Measurements from ENCODE around the gene BCL2L12.
"Not testable (repeated sequence)": the region's sequence is repeated elsewhere in the genome, so short reads cannot be mapped to it uniquely, and the experiment has no call there.

Gene BCL2L12, protein sequence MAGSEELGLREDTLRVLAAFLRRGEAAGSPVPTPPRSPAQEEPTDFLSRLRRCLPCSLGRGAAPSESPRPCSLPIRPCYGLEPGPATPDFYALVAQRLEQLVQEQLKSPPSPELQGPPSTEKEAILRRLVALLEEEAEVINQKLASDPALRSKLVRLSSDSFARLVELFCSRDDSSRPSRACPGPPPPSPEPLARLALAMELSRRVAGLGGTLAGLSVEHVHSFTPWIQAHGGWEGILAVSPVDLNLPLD

DNA sequence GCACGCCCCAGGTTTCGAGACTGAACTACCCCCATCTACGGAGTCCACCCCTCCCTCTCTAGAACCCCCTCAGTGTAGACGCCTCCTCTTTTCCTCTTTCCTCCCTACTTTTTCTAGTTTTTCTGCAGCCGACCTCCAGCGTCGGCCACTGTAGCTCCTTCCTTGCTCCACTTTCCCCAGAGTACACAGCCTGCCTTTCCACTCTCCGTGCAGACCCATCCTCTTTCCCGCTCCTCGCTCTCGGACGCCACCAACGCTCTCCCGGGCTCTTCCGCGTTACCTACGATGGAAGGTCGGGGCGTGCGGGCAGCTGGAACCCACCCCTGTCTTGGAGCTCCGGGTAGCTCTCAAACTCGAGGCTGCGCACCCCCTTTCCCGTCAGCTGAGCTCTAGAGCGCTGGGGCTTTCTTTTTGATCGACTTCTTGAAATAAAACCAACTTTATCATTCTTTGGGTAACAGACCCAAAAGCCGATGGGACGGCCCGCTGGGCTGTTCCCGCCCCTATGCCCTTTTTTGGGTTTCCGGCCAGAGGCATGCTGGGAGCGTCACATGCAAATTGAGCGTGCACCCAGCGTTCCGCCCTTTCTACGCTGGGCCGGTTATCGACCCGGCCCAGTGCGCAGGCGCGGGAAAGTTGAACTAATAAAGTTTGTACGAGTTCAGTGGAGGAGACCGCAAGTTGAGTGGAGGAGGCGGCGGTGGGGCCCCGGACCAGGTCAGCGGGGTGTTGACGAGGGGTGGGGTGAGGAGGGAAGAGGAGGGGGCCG lies at the start of gene BCL2L12, which contains the start of gene IRF3:
TSS of gene BCL2L12 (plus strand) at position 583 of the 769 bp plus-strand sequence. CDS start 760 bp downstream, outside the sequence.
TSS of gene IRF3 (minus strand) at position 507 of the 769 bp plus-strand sequence. CDS start 1,019 bp downstream, outside the sequence.
- peak; percentile 100 for DNase-seq

DNA sequence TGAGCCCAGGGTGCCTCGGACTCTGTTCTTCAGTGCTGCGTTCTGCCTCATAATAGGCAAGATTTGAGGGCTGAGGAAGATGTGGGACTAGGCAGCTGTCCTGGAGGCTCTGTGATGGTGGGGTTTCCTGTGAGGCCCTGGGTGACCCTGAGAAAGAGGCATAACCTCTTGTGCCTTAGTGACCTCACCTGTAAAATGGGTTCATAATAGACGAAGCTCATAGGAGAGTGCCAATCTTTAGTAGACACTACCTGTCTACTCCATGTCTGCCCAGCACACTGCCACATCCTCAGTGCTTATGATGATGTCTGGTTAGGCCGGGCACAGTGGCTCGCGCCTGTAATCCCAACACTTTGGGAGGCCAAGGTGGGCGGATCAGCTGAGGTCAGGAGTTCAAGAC lies 49.2 kb upstream of the BCL2L12 start:
- DNase-seq: no peak

DNA sequence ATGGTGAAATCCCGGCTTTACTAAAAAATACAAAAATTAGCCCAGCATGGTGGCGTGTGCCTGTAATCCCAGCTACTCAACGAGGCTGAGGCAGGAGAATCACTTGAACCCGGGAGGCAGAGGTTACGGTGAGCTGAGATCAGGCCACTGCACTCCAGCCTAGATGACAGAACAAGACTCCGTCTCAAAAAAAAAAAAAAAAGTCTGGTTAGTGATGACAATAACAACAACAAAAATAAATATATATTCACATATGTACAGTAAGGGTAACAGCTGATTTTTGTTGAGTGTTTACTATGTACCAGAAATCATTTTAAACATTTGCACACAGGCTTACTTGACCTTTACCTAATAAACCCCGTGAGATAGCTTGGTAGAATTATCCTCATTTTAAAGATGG lies 48.8 kb upstream of the BCL2L12 start:
- DNase-seq: no peak

DNA sequence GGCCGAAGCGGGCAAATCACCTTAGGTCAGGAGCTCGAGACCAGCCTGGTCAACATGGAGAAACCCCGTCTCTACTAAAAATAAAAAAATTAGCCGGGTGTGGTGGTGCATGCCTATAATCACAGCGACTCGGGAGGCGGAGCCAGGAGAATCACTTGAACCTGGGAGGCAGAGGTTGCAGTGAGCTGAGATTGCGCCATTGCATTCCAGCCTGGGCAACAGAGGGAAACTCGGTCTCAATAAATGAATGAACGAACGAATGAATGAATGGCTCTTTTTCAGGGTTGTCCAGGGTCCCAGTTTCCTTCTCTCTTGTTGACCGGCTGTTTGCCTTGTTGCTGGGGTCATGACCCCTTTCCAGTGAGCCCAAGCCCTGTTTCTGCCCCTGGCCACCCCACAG lies 47.9 kb upstream of the BCL2L12 start:
- DNase-seq: not testable (repeated sequence)

DNA sequence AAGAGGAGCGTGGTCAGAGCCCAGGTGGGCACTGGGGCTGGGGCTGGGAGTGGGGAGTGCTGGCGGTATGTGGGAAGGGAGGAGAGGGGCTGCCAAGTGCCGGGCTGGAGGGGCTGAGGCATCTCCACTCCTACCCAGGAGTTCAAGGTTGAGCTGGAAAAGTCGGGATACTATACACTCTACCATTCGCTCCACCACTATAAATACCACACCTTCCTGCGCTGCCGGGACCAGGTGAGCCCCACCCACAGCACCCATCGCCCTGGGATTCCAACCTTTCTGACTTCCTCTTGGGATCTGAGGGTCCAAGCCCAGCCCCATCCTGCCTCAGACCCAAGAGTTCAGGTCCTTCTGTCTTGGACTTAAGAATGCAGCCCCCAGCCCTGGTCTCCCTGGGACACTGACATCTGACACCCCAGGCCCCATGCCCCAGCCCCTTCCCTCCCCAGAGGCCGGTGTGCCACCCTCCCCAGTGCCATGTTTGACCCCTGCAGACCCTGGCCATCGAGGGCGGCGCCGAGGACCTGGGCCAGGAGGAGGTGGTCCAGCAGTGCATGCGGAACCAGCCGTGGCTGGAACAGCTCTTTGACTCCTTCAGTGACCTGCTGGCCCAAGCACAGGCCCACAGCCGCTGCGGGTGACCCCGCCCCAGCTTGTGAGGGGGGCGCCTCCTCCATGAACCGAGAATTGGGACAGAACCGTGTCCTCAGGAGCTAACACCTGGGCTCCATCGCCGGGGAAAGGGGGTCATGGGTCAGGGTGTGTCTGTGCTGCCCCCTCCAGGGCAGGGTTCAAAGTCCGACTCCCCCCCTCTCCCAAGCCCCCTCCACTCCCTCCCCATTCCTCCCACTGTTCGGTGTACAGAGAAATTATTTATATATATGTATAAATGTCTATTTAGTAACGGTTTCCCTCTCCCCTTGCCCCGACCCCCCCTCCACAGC lies 40.5 kb upstream of the BCL2L12 start:
- DNase-seq: no peak

DNA sequence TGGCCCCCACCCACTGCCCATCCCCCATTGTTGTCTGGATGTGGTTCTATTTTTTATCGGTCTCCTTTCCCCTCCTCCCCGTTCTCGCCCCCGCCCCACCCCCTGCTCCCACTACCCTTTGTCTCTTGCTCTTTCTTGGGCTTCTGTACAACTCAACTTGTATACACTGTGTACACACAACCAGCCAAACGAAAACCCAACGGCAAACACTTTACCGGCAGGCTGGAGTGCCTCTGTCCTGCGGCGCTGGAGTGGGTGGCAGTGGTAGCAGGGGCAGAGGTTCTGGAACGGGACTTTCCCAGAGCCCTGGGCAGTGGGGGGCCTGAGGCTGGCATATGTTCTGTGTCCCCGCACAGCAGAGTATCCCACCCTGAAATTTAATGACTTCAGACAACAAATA lies 39.5 kb upstream of the BCL2L12 start:
- no peak for DNase-seq

DNA sequence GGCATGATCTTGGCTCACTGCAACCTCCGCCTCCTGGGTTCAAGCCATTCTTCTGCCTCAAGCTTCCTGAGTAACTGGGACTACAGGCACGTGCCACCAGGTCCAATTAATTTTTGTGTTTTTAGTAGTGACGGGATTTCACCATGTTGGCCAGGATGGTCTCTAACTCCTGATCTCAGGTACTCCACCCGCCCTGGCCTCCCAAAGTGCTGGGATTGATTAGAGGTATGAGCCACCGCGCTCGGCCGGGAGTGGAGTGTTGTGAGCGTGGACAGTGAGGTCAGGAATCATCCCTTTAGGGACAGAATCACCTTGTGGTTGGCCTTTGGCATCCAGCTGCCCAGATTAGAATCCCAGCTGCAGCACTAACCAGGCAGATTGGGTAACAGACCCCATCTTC lies 36.1 kb upstream of the BCL2L12 start:
- no peak for DNase-seq

DNA sequence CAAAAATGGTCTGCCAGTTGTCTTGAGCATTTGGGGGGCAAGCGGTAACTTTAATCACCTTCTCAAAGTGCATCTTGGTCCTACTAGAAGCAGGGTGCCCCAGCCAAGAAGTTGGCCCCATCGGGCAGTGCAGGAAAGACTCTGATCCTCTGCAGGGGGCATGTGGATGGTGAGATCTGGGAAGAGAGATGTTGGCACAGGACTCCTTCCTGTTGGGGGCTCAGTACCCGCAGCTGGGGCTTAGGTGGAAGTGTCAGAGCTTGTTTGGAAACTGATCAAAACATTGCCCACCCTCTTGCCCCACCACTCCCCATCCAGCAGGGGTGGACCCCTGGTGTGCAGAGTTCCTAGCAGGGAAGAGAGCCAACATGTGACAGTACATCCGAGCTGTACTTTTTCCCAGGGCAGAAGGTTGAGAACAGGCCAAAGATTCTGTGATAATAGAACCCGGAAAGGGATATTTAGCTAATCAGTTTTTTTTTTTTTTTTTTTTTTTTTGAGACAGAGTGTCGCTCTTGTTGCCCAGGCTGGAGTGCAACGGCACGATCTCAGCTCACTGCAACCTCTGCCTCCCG lies 34.6 kb upstream of the BCL2L12 start:
- DNase-seq: no peak

DNA sequence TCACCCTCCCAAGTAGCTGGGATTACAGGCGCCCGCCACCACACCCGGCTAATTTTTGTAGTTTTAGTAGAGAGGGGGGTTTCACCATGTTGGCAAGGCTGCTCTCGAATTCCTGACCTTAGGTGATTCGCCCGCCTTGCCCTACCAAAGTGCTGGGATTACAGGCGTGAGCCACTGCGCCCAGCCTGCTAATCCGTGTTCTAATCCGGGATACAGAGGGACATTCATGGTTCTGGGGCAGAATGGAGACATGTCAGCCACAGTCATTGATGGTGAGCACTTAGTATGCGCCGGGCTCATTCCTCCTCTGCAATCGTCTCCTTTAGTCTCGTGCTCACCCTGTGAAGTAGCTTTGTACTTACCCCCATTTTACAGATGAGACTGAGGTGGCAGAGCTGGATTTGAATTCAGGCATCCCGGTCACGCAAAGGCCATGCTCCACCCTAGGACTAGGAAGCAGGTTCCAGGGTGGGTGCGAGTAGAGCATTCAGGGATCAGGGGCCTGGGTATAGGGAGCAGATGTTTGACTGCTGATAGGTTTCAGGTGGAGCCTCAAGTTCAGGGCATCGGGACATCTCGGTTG lies 34.0 kb upstream of the BCL2L12 start:
- no peak for DNase-seq

DNA sequence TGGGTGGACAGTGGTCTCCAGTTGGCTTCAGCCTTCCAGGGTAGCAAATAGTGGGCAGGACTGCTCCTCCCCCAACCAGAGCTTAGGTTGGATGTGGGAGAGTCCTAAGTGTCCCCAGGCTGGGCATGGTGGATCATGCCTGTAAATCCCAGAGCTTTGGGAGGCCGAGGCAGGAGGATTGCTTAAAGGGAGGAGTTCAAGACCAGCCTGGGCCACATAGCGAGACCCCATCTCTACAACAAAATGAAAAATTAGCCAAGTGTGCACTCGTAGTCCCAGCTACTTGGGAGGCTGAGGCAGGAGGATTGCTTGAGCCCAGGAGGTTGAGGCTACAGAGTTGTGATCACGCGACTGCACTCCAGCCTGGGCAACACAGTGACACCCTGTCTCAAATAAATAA lies 33.2 kb upstream of the BCL2L12 start:
- no peak for DNase-seq

DNA sequence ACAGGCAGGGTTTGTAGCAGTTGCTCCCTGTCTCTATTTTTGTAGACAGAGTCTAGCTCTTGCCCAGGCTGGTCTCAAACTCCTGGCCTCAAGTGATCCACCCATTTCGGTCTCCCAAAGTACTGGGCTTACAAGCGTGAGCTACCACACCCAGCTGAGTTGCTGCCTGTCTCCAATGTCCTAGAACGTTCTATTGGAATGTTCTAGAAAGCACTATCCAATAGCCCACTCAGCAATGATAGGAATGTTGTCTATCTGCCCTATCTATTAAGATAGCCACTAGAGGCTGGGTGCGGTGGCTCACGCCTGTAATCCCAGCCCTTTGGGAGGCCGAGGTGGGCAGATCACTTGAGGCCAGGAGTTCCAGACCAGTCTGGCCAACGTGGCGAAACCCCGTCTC lies 32.5 kb upstream of the BCL2L12 start:
- not testable (repeated sequence) for DNase-seq

DNA sequence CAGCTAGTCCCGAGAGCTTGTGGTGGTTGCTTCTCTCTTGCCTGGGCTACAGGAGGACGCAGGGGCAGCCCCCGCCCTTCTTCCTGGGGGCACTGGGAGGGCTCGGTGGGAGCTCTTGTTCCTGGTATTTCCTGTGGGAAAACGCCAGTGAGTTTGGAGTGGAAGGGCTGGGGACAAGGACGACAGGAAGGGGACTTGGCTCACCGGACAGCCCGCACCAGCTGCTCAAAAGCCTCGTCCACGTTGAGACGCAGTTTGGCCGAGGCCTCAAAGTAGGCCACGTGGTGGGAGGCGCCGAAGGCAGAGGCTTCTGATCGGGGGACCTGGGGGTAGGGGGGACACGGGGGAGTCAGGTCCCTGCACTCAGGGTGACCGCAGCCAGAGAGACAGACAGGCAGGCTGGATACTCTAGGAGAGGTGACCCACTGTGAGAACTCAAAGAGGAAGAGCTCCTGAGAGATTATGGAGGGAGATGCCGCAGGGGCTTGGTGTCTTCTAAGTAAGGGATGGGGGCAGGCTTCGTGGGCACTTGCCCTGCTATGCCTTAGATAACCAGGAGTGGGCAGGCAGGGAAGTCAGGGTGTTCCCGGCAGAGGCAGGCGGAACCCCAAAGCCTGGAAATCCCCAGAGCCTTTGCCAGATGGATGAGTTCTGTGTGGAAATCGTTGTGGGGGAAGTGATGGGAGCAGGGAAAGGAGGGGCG lies 30.1 kb upstream of the BCL2L12 start:
- no peak for DNase-seq

DNA sequence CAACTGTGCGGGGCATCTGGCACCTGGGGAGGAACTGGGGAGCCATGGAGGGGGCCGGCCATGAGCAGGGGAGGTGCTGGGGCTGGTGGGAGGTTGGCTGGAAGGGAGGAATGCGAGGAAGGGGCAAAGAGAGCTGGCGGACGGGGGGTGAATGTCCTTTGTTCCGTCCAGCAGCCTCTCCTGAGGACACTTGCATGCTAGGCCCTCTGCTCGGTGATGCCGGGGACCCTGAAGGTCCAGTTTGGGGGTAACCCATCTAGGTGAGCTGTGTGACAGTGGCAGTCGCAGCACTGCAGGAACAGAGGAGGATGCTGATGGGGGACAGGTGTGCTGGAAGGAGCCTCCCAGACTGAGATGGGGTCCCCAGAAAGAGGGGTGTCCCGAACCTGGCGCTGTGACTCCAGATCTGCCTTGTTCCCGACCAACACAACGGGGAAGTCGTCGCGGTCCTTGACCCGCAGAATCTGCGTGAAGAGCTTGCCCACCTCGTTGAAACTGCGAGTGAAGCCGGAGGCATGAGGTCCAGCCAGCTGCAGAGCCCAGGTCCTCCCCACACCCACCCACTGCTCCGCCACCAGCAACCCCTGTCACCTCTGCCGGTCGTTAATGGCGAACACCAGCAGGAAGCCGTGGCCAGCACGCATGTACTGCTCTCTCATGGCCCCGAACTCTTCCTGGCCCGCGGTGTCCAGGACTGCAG lies 29.4 kb upstream of the BCL2L12 start:
- no peak for DNase-seq

DNA sequence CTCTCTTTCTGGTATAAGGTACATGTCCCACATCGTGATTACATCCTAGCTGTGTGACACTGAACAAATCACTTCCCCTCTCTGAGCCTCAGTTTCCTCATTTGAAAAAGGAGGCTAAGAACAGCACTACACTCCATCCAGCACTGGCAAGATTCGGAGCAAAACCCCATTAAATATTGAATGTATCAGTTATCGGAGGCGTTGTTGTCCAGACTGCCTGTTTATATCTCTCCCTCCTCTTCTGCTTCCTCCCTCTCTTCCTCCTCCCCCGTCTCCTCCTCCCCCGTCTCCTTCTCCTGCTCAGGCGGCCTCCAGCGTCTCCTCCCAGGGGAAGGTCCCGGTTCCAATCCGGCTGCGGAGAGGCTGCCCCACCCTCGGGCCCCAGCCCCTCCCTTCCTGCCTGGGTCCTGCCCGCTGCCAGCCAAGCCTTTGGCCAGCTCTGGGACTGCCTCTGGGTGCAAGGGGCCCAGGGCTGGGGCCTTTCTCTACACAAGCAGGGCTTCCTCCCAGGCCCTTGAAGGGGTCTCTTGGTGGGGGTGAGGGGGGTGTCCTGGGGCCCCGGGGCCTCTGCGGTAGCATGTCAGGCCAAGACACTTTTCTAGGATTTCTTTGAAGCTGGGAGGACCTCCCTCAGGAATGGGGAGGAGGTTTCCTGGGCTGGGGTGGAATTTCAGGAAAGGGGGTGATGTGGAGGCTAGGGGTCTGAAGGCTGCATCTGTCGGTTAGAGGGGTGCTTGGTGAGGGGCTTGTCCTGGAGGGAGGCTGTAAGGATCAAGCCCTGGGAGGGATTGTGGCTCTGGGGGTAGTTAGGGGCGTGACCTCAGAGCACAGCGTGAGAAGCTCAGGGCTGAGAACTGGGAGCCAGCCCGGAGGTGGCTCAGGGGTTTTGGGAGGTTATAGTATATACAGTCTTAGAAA lies 27.7 kb upstream of the BCL2L12 start:
- no peak for DNase-seq

DNA sequence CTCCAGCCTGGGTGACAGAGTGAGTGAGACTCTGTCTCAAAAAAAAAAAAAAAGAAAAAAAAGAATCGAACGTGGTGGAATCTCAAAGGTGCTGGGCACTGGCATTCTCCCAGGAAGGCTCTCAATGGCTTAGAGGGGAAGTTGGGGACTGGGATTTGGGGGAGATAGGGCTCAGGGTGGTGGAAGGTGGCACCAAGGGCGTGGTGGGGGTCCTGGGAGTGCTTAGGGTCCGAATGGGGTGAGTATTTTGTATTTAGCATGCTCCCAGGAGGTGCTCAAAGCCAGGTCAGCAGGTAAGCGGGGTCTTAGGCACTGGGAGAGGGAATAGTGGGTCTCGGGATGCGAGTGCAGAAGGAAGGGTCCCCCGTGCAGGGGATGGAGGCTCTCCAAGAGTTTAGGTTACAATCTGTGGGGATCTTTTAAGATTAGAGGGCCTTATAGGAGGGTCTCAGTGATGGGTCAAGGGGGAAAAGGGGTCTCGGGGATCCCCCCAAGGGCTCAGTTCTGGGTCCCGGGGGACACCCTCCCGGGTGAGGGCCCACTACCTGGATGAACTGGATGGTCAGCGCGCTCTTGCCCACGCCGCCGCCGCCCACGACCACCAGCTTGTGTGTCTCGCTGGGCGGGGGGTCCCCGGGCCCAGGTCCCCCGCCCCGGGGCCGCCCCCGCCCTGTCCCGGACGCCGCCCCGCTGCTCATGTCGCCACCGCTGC lies 26.2 kb upstream of the BCL2L12 start:
- no peak for DNase-seq

DNA sequence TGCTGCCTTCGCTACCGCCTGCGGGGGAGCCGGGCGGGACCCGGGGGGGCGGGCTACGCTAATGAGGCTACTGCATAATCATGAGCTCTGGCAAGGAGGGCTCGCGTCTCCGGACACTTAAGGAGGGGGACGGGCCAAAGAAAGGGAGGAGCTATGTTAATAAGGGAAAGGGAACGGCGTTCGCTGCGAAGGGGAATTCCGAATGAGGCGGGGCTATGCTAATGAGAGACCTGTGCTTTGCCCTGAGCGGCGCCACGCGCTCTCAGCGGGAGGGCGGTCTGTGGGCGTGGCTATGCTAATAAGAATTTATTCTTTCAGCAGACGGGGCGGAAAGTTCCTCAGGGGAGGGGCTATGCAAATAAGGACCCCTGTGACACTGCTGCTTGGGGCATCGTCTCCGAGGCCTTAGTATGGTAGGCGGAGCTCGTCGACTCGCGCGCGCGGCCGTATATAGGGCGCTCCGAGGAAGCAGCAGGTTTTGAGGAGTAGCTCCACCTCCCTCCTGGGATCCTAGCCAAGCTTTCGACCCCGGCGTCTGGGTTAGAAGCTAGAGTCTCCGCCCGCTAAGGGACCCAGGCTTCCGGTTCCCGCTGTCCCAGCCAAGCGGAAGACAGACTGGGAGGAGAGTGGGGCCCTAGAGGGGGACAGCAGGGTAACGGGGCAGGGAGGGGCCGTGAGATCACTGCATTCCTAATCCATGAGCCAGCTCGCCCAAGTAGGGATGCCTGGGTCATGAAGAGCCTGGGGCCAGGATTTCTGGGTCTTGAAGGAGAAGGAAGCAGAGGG lies 25.4 kb upstream of the BCL2L12 start, which contains the start of gene RRAS:
TSS of gene RRAS (minus strand) at position 31 of the 786 bp plus-strand sequence. CDS start 45 bp downstream, outside the sequence.
- DNase-seq: peak; percentile 100

DNA sequence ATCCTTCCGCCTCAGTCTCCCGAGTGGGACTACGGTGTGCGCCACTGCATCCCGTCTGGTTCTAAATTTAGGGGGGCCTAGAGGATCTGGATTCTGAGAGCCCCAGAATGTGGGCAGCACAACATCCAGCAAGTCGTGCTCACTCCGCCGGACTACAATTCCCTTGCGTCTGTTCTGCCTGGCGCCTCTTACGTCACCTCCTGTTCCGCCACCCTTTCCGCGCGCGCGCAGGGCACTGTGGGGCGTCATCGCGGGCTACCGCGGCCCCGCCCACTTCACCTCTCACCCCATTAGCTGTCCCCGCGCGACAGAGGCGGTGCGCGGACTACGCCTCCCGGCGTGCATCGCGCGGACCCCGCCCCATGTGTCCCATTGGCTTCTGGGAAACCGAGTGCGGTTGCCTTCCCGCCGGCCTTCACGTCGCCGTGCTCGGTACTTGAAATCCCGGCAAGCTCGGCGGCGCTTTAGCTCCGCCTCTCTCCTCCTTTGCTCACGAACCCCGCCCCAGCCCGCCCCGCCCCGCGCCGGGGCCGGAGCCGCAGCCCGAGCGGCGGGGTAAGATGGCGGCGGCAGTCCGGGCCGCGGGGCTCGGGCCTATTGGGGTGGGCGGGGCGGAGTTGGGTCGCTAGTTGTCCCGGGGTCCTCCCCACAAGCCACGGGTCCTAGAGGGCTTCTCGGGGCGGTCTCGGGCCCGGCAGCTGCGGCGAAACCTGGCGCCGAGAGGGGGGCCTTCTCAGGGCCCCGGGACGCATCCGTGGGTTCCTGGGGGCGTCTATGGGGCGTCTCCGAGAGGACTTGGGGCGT lies 23.8 kb upstream of the BCL2L12 start, which contains the start of gene SCAF1:
TSS of gene SCAF1 (plus strand) at position 522 of the 804 bp plus-strand sequence. CDS start 2,818 bp downstream, outside the sequence.
- peak; percentile 99 for DNase-seq
